Activated naive CD4-positive, alpha-beta T cell treated with anti-CD3 and anti-CD28 coated beads, Interleukin-2, amount 10 ng/mL, durations not matched to agents 5 hours and 36 hours (primary cell): Measurements from ENCODE around the gene MGAT2. TPM values are rescaled to one million over a fixed set of nuclear protein-coding genes. Genes with fewer than 3 reads are reported as not detected.

Source experiments
- total RNA-seq, 2 experiments: library from RNA; stranded (reverse); gene quantifications; one replicate each; pipeline ENCODE4 v1.2.3, GENCODE V29; 2021

Gene MGAT2
- 10 to 100 TPM; 64.2 to 66.8 TPM for total RNA-seq

GRCh38 chr14:49620182-49621113 lies at the start of gene MGAT2, which contains the start of gene RPL36AL:
Gene MGAT2 (plus strand): TSS chr14:49620799. CDS start chr14:49621269, 470 bp downstream.
Gene RPL36AL (minus strand): TSS chr14:49620626. CDS start chr14:49619104, 1,522 bp downstream.

GRCh38 chr14:49585803-49586672 lies 34.6 kb upstream of the MGAT2 start, which contains the start of gene RPS29:
Gene RPS29 (minus strand): TSS chr14:49586380. CDS start chr14:49586346, 34 bp downstream.

GRCh38 chr14:49598485-49599300 lies 21.9 kb upstream of the MGAT2 start, which contains the start of gene LRR1:
Gene LRR1 (plus strand): TSS chr14:49598940. CDS start chr14:49599021, 81 bp downstream.

GRCh38 chr14:49634547-49635334 lies 14.1 kb downstream of the MGAT2 start, which contains the start of gene DNAAF2:
Gene DNAAF2 (minus strand): TSS chr14:49635244. CDS start chr14:49635149, 95 bp downstream.

Other genes with a start within 250 kb of the MGAT2 start
- 1,000 to 10,000 TPM; 2,152 to 2,442 TPM for gene RPS29, start 34.4 kb upstream of the MGAT2 start, total RNA-seq
- gene LRR1, start 21.9 kb upstream of the MGAT2 start, total RNA-seq = 10 to 100 TPM; 32.9 to 34.1 TPM
- 100 to 1,000 TPM; 298 to 319 TPM for gene RPL36AL, start 173 bp upstream of the MGAT2 start, total RNA-seq
- gene DNAAF2, start 14.4 kb downstream of the MGAT2 start, total RNA-seq = 1 to 10 TPM; 5.3 to 5.8 TPM
- 10 to 100 TPM; 20.2 to 21.3 TPM for gene POLE2, start 67.4 kb downstream of the MGAT2 start, total RNA-seq
- 1 to 10 TPM; 2.8 to 5.1 TPM for gene KLHDC1, start 72.3 kb downstream of the MGAT2 start, total RNA-seq
- 10 to 100 TPM; 40.5 to 42.5 TPM for gene KLHDC2, start 147.4 kb downstream of the MGAT2 start, total RNA-seq
- 10 to 100 TPM; 74.0 to 81.5 TPM for gene NEMF, start 232.0 kb downstream of the MGAT2 start, total RNA-seq